C4-2B (cell line): ENCODE results near the gene BRMS1.

Experiments used
- H3K27ac ChIP-seq: fragments of 450-650 bp; 2 replicates; pipeline ENCODE4 v1.5.1; 2017
- ZFX ChIP-seq: fragments of 450-650 bp; IDR thresholded peaks from 2 replicates; pipeline ENCODE4 v1.6.1; 2017
- TF ChIP-seq, protein P1 (sequence below): fragments of 450-650 bp; conservative IDR thresholded peaks from 2 replicates; pipeline ENCODE4 v1.5.1; 2017; ENCODE audit warnings: mild to moderate bottlenecking

BRMS1 gene

DNA sequence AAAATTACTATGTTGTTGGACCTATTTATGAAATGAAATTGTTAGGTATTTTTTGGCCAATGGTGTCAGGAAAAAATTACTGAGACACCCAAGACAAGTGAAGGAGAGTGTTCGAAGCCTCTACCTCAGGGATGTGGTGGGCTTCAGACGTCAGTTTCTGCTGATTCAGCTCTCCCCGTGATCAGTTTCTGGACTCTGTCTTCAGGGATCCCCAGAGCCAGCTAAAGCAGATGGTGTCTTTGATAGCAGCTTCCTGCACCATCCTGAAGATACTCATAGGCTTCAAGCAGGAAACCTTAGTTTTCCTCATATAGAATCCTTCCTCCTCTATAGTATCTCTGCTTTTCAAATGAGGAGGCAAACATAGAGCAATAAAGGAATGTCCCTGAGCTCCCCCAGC lies 35.4 kb downstream of the BRMS1 start:
- TF ChIP-seq ZFX = no peak
- TF ChIP-seq, protein P1, sequence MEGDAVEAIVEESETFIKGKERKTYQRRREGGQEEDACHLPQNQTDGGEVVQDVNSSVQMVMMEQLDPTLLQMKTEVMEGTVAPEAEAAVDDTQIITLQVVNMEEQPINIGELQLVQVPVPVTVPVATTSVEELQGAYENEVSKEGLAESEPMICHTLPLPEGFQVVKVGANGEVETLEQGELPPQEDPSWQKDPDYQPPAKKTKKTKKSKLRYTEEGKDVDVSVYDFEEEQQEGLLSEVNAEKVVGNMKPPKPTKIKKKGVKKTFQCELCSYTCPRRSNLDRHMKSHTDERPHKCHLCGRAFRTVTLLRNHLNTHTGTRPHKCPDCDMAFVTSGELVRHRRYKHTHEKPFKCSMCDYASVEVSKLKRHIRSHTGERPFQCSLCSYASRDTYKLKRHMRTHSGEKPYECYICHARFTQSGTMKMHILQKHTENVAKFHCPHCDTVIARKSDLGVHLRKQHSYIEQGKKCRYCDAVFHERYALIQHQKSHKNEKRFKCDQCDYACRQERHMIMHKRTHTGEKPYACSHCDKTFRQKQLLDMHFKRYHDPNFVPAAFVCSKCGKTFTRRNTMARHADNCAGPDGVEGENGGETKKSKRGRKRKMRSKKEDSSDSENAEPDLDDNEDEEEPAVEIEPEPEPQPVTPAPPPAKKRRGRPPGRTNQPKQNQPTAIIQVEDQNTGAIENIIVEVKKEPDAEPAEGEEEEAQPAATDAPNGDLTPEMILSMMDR = no peak
- H3K27ac ChIP-seq = no peak overlapping the region

DNA sequence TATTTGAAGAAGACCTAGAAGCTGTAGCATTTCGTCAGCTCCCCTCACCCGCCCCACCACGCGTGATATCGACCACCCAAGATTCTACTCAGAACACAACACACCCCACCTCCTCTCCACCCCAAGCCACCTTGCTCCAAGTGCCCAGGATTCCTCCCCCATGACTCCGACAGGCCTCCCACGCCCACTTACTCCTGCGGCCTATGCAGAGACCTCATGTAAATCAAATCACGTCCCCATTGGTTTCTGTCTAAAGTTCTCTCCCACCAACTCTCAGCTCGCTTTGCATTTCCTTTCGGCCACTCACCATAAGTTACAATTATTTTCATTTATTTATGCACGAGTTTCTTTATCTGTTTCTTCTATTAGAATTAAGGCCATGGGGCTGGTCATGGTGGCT lies 42.2 kb downstream of the BRMS1 start:
- TF ChIP-seq ZFX = no peak
- TF ChIP-seq, protein P1 = no peak
- no peak overlapping the region for H3K27ac ChIP-seq

DNA sequence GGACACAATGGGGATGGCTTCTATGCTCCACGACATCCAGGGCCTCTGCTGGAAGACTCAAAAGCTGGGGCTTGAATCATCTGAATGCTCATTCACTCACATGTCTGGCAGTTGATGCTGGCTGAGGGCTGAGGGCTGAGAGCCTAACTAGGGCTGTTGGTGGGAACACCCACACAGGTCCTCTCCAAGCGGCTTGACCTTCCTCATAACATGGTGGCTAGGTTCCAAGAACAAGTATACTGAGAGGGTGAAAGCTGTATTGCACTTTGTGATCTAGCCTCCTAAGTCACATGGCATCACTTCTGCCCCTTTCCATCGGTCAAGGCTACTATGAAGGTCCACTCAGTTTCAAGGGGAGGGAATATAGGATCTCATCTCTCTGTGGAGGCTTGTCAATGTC lies 45.7 kb downstream of the BRMS1 start:
- TF ChIP-seq, protein P1 = no peak
- no peak for TF ChIP-seq ZFX
- no peak overlapping the region for H3K27ac ChIP-seq

GRCh38 chr11:66297610-66298009 lies 47.3 kb downstream of the BRMS1 start:
- TF ChIP-seq ZFX = no peak
- TF ChIP-seq, protein P1 = no peak
- H3K27ac ChIP-seq = no peak overlapping the region

GRCh38 chr11:66294626-66295620 lies 50.0 kb downstream of the BRMS1 start:
- H3K27ac ChIP-seq = no peak overlapping the region
- TF ChIP-seq, protein P1 = no peak
- no peak for TF ChIP-seq ZFX

GRCh38 chr11:66293777-66294625 lies 50.9 kb downstream of the BRMS1 start:
- H3K27ac ChIP-seq = no peak overlapping the region
- TF ChIP-seq, protein P1 = no peak
- no peak for TF ChIP-seq ZFX

GRCh38 chr11:66293352-66293751 lies 51.6 kb downstream of the BRMS1 start:
- H3K27ac ChIP-seq = no peak overlapping the region
- TF ChIP-seq ZFX = no peak
- TF ChIP-seq, protein P1 = no peak
